Activated B cell treated with CpG ODN at 0.5 μM for 24 hours (primary cell): ENCODE measurements around the gene KLHL29. TPM values are rescaled to one million over a fixed set of nuclear protein-coding genes. Genes with fewer than 3 reads are reported as not detected.

Experiments
- ATAC-seq: fragments of 200-7000 bp; cut with Tn5 transposase; one replicate; pipeline ENCODE4 v1.10.0; 2021; ENCODE audit warnings: low read depth, mild to moderate bottlenecking, moderate library complexity
- CTCF ChIA-PET: fragments of 350-600 bp; sonication (Branson Sonifier 250); formaldehyde crosslinking; loops from one replicate; lab custom pipeline; 2021; ENCODE audit warnings: antibody characterized with exemption; lab: Charles Lee
- POLR2A ChIA-PET: fragments of 350-600 bp; sonication (Branson Sonifier 250); formaldehyde crosslinking; loops from one replicate; lab custom pipeline; 2021; ENCODE audit warnings: antibody characterized with exemption; lab: Charles Lee
- DNase-seq: peaks from one replicate; pipeline ENCODE4 v3.0.0; 2022
- H3K27ac Mint-ChIP-seq: one replicate; pipeline ENCODE4 v1.8.0; 2020; ENCODE audit warnings: mixed read lengths
- H3K27me3 Mint-ChIP-seq: one replicate; pipeline ENCODE4 v1.8.0; 2021; ENCODE audit warnings: mixed read lengths
- H3K36me3 Mint-ChIP-seq: one replicate; pipeline ENCODE4 v1.8.0; 2021; ENCODE audit warnings: low read depth, mixed read lengths
- H3K4me1 Mint-ChIP-seq: one replicate; pipeline ENCODE4 v1.8.0; 2021; ENCODE audit warnings: mixed read lengths
- H3K4me3 Mint-ChIP-seq: one replicate; pipeline ENCODE4 v1.8.0; 2020; ENCODE audit warnings: mild to moderate bottlenecking, mixed read lengths
- H3K9me3 Mint-ChIP-seq: one replicate; pipeline ENCODE4 v1.8.0; 2020; ENCODE audit warnings: mixed read lengths
- CTCF ChIP-seq: fragments of 200-600 bp; IDR thresholded peaks from one replicate; pipeline ENCODE4 v1.8.0; 2022; ENCODE audit warnings: antibody characterized with exemption, mild to moderate bottlenecking
- intact Hi-C: fragments of 100-400 bp; cut with micrococcal nuclease; formaldehyde crosslinking; loops from one replicate; pipeline ENCODE4 v1.15.1; 2024
- total RNA-seq: library from RNA; stranded (reverse); gene quantifications from 2 replicates; pipeline ENCODE4 v1.2.3, GENCODE V29; 2022

KLHL29 gene
- total RNA-seq, 1 donor from 2014 or later = 2.5 TPM

GRCh38 chr2:23605236-23605635, 220.3 kb downstream of the KLHL29 start:
- peaks cover 13% of the 10 kb centered on the region for H3K27me3 Mint-ChIP-seq
- no peaks in the 10 kb centered on the region for H3K4me1 Mint-ChIP-seq
- H3K9me3 Mint-ChIP-seq = peaks cover 13% of the 10 kb centered on the region
- H3K27ac Mint-ChIP-seq = no peak overlapping the region
- H3K36me3 Mint-ChIP-seq = no peaks in the 10 kb centered on the region
- no peak overlapping the region for H3K4me3 Mint-ChIP-seq
- DNase-seq (no peak), ATAC-seq (no peak)
- ChIA-PET POLR2A (interaction anchor here (0.7 kb wide), 1 partner anchor 161 kb away, joined by 3 read pairs; no protein-coding TSS in a partner anchor), CTCF (no interaction called here)
- intact Hi-C loops = no loop called here
- TF ChIP-seq CTCF = no peak

DNA sequence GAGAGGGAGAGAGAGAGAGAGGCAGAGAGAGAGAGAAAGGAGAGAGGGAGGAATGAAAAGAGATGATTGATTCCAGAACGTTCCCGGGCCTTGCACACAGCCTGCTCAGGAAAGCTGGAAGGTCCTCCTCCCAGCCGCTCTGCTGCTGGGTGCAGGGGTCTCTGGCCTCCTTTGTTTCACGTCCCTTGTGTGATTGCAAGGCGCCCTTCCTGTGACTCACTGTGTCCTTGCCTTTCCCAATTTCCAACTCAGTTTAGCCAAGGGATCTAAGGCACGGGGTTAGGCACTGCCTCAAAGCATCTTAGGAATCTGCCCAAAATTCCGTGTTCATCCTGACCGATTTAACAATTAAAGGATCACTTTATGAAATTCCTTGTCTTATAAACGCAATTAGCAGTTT, 221.2 kb downstream of the KLHL29 start:
- H3K9me3 Mint-ChIP-seq = peaks cover 15% of the 10 kb centered on the region
- H3K27ac Mint-ChIP-seq = no peak overlapping the region
- H3K4me3 Mint-ChIP-seq = no peak overlapping the region
- no peak for ATAC-seq
- CTCF ChIA-PET = no interaction called here
- POLR2A ChIA-PET = no interaction called here
- H3K36me3 Mint-ChIP-seq = no peaks in the 10 kb centered on the region
- intact Hi-C loops = no loop called here
- peaks cover 17% of the 10 kb centered on the region for H3K27me3 Mint-ChIP-seq
- no peak for DNase-seq
- no peak for TF ChIP-seq CTCF
- H3K4me1 Mint-ChIP-seq = no peaks in the 10 kb centered on the region

GRCh38 chr2:23606968-23607367, 222.0 kb downstream of the KLHL29 start:
- ChIA-PET CTCF (no interaction called here), POLR2A (no interaction called here)
- H3K4me1 Mint-ChIP-seq = no peaks in the 10 kb centered on the region
- no peaks in the 10 kb centered on the region for H3K36me3 Mint-ChIP-seq
- intact Hi-C loops = no loop called here
- ATAC-seq = no peak
- peaks cover 22% of the 10 kb centered on the region for H3K9me3 Mint-ChIP-seq
- no peak for DNase-seq
- peaks cover 20% of the 10 kb centered on the region for H3K27me3 Mint-ChIP-seq
- TF ChIP-seq CTCF = no peak
- H3K27ac Mint-ChIP-seq = no peak overlapping the region
- no peak overlapping the region for H3K4me3 Mint-ChIP-seq

DNA sequence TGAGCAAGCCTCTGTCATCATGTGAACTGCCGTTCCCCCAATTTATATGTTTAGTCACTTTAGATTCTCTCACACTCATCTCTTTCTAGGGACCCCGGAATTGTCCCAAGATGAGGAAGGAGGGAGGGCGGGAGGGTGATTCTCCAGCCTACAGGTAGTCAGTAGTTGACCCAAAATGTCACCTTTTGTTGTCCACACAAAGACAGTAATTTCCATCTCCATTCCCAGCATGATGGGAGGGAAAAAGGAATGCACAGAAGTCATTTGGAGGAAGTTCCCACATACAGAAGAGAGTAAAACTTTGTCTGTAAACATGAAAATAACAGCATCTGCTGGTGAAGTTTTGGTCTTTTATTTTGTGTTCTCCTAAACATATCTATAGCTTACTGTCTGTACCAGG, 222.9 kb downstream of the KLHL29 start:
- POLR2A ChIA-PET = no interaction called here
- H3K4me1 Mint-ChIP-seq = no peaks in the 10 kb centered on the region
- H3K36me3 Mint-ChIP-seq = no peaks in the 10 kb centered on the region
- H3K9me3 Mint-ChIP-seq = peaks cover 22% of the 10 kb centered on the region
- CTCF ChIA-PET = no interaction called here
- peaks cover 20% of the 10 kb centered on the region for H3K27me3 Mint-ChIP-seq
- H3K27ac Mint-ChIP-seq = no peak overlapping the region
- DNase-seq = no peak
- H3K4me3 Mint-ChIP-seq = no peak overlapping the region
- intact Hi-C loops = no loop called here
- no peak for ATAC-seq
- TF ChIP-seq CTCF = no peak

DNA sequence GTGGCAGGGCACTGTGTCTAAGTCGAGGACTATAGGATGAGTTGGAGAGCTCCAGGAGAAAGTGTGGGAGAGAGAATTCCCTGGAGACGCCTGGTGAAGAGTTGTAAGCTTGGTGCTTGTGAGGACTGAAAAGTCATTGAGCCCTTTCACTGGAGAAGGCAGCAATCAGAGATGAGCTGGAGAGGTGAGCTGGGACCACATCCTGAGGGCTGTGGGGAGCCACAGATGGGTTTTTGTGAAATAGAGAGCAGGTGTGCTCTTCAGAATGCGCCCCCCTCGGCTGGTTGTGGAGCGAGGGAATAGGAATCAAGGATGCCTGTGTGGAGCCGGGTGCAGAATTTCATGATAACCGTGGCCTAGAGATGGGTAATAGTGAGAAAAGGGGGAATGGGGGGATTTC, 224.3 kb downstream of the KLHL29 start:
- DNase-seq = no peak
- peaks cover 22% of the 10 kb centered on the region for H3K9me3 Mint-ChIP-seq
- ChIA-PET CTCF (no interaction called here), POLR2A (no interaction called here)
- H3K27me3 Mint-ChIP-seq = peaks cover 24% of the 10 kb centered on the region
- no peak overlapping the region for H3K27ac Mint-ChIP-seq
- peaks cover 5% of the 10 kb centered on the region for H3K4me1 Mint-ChIP-seq
- intact Hi-C loops = no loop called here
- no peak for TF ChIP-seq CTCF
- no peak overlapping the region for H3K4me3 Mint-ChIP-seq
- no peaks in the 10 kb centered on the region for H3K36me3 Mint-ChIP-seq
- no peak for ATAC-seq
